HCT116 (cell line): Measurements from ENCODE around the gene CAPN1. TPM values are rescaled to one million over a fixed set of nuclear protein-coding genes. Genes with fewer than 3 reads are reported as not detected.

Experiments used
- ATAC-seq: fragments of 200-7000 bp; cut with Tn5 transposase; 2 replicates; pipeline ENCODE4 v1.9.1; 2020; ENCODE audit warnings: mild to moderate bottlenecking, moderate library complexity
- BruUV-seq: library from RNA; stranded (reverse); fragments of 400-500 nt; replicated peaks from 2 replicates; lab custom pipeline; 2021; lab: Mats Ljungman, UMichigan
- CTCF ChIA-PET: fragments of 300-600 bp; sonication (Branson Sonifier 250); formaldehyde crosslinking; loops from one replicate; lab custom pipeline; 2021; ENCODE audit warnings: antibody characterized with exemption; lab: Charles Lee
- POLR2A ChIA-PET: fragments of 300-600, 350-600 bp; sonication (Branson Sonifier 250); formaldehyde crosslinking; loops from one replicate; lab custom pipeline; 2021; ENCODE audit warnings: antibody characterized with exemption; lab: Charles Lee
- RAD21 ChIA-PET, 2 experiments: fragments of 300-600 bp; sonication (Branson Sonifier 250); formaldehyde crosslinking; loops; one replicate each; lab custom pipeline; 2023; ENCODE audit warnings: low total read pairs in 2 of 2; ENCODE audit not compliant: uncharacterized antibody in 2 of 2, unreplicated experiment in 2 of 2, low non-redundant PET in 1 of 2; lab: Charles Lee
- DNase-seq: peaks from one replicate; pipeline ENCODE4 v3.0.0-alpha.2; 2010; ENCODE audit warnings: low read depth, low spot score
- H2AFZ ChIP-seq: fragments of 200-600 bp; shearing (Covaris generic), sonication (generic); 2 replicates; pipeline ENCODE4 v1.6.1; 2017; ENCODE audit warnings: low read depth, mixed run types, mixed read lengths, antibody characterized with exemption, low read length; ENCODE audit not compliant: poor library complexity, severe bottlenecking
- H3K27ac ChIP-seq: 2 replicates; pipeline ENCODE4 v1.5.1; 2012; ENCODE audit warnings: low read depth, low read length
- H3K27me3 ChIP-seq: fragments of 200-600 bp; sonication (generic); 2 replicates; pipeline ENCODE4 v1.6.1; 2016; ENCODE audit warnings: mixed run types, low read length, mixed read lengths; ENCODE audit not compliant: insufficient read depth
- H3K36me3 ChIP-seq, 2 experiments: fragments of 200-500 bp in 1 of 2; fragments of 200-600 bp in 1 of 2; sonication (Bioruptor generic) in 1 of 2; sonication (generic) in 1 of 2; 2 replicates each; pipeline versions ENCODE4 v1.5.1 to v1.6.1; 2014 to 2016; ENCODE audit warnings: low read length in 2 of 2, inconsistent platforms in 1 of 2, mixed read lengths in 1 of 2, mixed run types in 1 of 2; ENCODE audit not compliant: insufficient read depth in 2 of 2, control insufficient read depth in 1 of 2
- H3K4me1 ChIP-seq, 2 experiments: fragments of 200-600 bp in 1 of 2; sonication (generic) in 1 of 2; 2 replicates each; pipeline versions ENCODE4 v1.5.1 to v1.6.1; 2012 to 2017; ENCODE audit warnings: low read length in 2 of 2, inconsistent platforms in 1 of 2, mild to moderate bottlenecking in 1 of 2, mixed read lengths in 1 of 2, mixed run types in 1 of 2, moderate library complexity in 1 of 2; ENCODE audit not compliant: insufficient read depth in 2 of 2, control insufficient read depth in 1 of 2
- H3K4me2 ChIP-seq: fragments of 200-600 bp; sonication (generic); 2 replicates; pipeline ENCODE4 v1.6.1; 2017; ENCODE audit warnings: mixed run types, low read length, mixed read lengths
- H3K4me3 ChIP-seq, 2 experiments: fragments of 200-600 bp in 1 of 2; sonication (generic) in 1 of 2; replicated peaks in 1 of 2; 2 replicates each; pipeline ENCODE4 v1.5.1; 2011 to 2016; ENCODE audit warnings: low read length in 2 of 2, control low read depth in 1 of 2, low read depth in 1 of 2, mild to moderate bottlenecking in 1 of 2, mixed read lengths in 1 of 2, mixed run types in 1 of 2
- H3K79me2 ChIP-seq: fragments of 200-600 bp; sonication (generic); 2 replicates; pipeline ENCODE4 v1.6.1; 2017; ENCODE audit warnings: mild to moderate bottlenecking, mixed run types, low read length, moderate library complexity, mixed read lengths; ENCODE audit not compliant: insufficient read depth
- H3K9ac ChIP-seq: fragments of 200-600 bp; sonication (generic); 2 replicates; pipeline ENCODE4 v1.6.1; 2016; ENCODE audit warnings: low read length, mixed read lengths
- H3K9me2 ChIP-seq: fragments of 200-600 bp; sonication (generic), shearing (Covaris generic); 2 replicates; pipeline ENCODE4 v1.6.1; 2017; ENCODE audit warnings: mixed run types, mild to moderate bottlenecking, moderate library complexity; ENCODE audit not compliant: insufficient read depth
- H3K9me3 ChIP-seq, 2 experiments: fragments of 200-500 bp in 1 of 2; fragments of 200-600 bp in 1 of 2; sonication (Bioruptor generic) in 1 of 2; sonication (generic) in 1 of 2; 2 replicates each; pipeline ENCODE4 v1.6.1; 2014 to 2017; ENCODE audit warnings: low read length in 2 of 2, mixed read lengths in 2 of 2, inconsistent platforms in 1 of 2, low read depth in 1 of 2, mild to moderate bottlenecking in 1 of 2, mixed run types in 1 of 2, moderate library complexity in 1 of 2; ENCODE audit not compliant: control insufficient read depth in 1 of 2, insufficient read depth in 1 of 2
- H4K20me1 ChIP-seq: fragments of 200-600 bp; sonication (generic), shearing (Covaris generic); 2 replicates; pipeline ENCODE4 v1.6.1; 2017; ENCODE audit warnings: mixed run types, mild to moderate bottlenecking, moderate library complexity; ENCODE audit not compliant: insufficient read depth
- CBX3 ChIP-seq: IDR thresholded peaks from 2 replicates; pipeline ENCODE4 v1.6.1; 2012; ENCODE audit warnings: low read depth
- CTCF ChIP-seq, 3 experiments: fragments of 200-600 bp in 1 of 3; sonication (generic) in 1 of 3; IDR thresholded peaks in 2 of 3; conservative IDR thresholded peaks in 1 of 3; 2 replicates each; pipeline ENCODE4 v1.5.1; 2012 to 2017; ENCODE audit warnings: low read depth in 2 of 3, low read length in 2 of 3, antibody characterized with exemption in 1 of 3, borderline replicate concordance in 1 of 3, control low read depth in 1 of 3, mild to moderate bottlenecking in 1 of 3, mixed read lengths in 1 of 3, mixed run types in 1 of 3, moderate library complexity in 1 of 3; ENCODE audit not compliant: insufficient read depth in 1 of 3
- EGR1 ChIP-seq: IDR thresholded peaks from 2 replicates; pipeline ENCODE4 v1.6.1; 2012; ENCODE audit warnings: low read depth
- ELF1 ChIP-seq: IDR thresholded peaks from 2 replicates; pipeline ENCODE4 v1.6.1; 2012; ENCODE audit warnings: low read depth, borderline replicate concordance
- EZH2 ChIP-seq: fragments of 200-600 bp; sonication (generic); IDR thresholded peaks from 2 replicates; pipeline ENCODE4 v1.6.1; 2017; ENCODE audit warnings: antibody characterized with exemption, mixed run types
- FOSL1 ChIP-seq: IDR thresholded peaks from 2 replicates; pipeline ENCODE4 v1.6.1; 2012; ENCODE audit warnings: low read depth
- POLR2A ChIP-seq: IDR thresholded peaks from 2 replicates; pipeline ENCODE4 v1.7.0; 2011; ENCODE audit warnings: borderline replicate concordance; ENCODE audit not compliant: insufficient read depth, insufficient read length; ENCODE audit errors: extremely low read depth
- RAD21 ChIP-seq: IDR thresholded peaks from 2 replicates; pipeline ENCODE4 v1.6.1; 2012; ENCODE audit warnings: low read depth, mild to moderate bottlenecking
- SIN3A ChIP-seq: IDR thresholded peaks from 2 replicates; pipeline ENCODE4 v1.6.1; 2012; ENCODE audit warnings: low read depth
- SP1 ChIP-seq: IDR thresholded peaks from 2 replicates; pipeline ENCODE4 v1.6.1; 2012; ENCODE audit warnings: low read depth
- YY1 ChIP-seq: IDR thresholded peaks from 2 replicates; pipeline ENCODE4 v1.6.1; 2011; ENCODE audit warnings: low read length, low read depth, moderate library complexity, mild to moderate bottlenecking; ENCODE audit not compliant: insufficient replicate concordance; ENCODE audit errors: extremely low read depth
- ZFX ChIP-seq: fragments of 450-650 bp; IDR thresholded peaks from 2 replicates; pipeline ENCODE4 v1.6.1; 2017
- ZNF274 ChIP-seq: fragments of 200-500 bp; sonication (Bioruptor generic); IDR thresholded peaks from 2 replicates; pipeline ENCODE4 v1.6.1; 2014; ENCODE audit warnings: mild to moderate bottlenecking, low read depth, low read length, inconsistent platforms
- intact Hi-C: fragments of 100-400 bp; cut with micrococcal nuclease; formaldehyde crosslinking; loops from 2 replicates; pipeline ENCODE4 v1.10.0; 2022
- total RNA-seq: library from RNA; stranded (reverse); gene quantifications from one replicate; pipeline ENCODE4 v1.2.1, GENCODE V29; 2021; ENCODE audit not compliant: unreplicated experiment
- TF ChIP-seq, protein P1 (sequence below): IDR thresholded peaks from 2 replicates; pipeline ENCODE4 v1.6.1; 2012
- TF ChIP-seq, protein P2 (sequence below): IDR thresholded peaks from 2 replicates; pipeline ENCODE4 v1.6.1; 2012
- TF ChIP-seq, protein P3 (sequence below): IDR thresholded peaks from 2 replicates; pipeline ENCODE4 v1.6.1; 2012; ENCODE audit warnings: low read depth
- TF ChIP-seq, protein P4 (sequence below): IDR thresholded peaks from 2 replicates; pipeline ENCODE4 v1.6.1; 2011; ENCODE audit warnings: mild to moderate bottlenecking, low read length, moderate library complexity; ENCODE audit not compliant: insufficient replicate concordance; ENCODE audit errors: extremely low read depth

CAPN1 gene
- total RNA-seq, 1 experiment from 2014 or later = 279 TPM

DNA sequence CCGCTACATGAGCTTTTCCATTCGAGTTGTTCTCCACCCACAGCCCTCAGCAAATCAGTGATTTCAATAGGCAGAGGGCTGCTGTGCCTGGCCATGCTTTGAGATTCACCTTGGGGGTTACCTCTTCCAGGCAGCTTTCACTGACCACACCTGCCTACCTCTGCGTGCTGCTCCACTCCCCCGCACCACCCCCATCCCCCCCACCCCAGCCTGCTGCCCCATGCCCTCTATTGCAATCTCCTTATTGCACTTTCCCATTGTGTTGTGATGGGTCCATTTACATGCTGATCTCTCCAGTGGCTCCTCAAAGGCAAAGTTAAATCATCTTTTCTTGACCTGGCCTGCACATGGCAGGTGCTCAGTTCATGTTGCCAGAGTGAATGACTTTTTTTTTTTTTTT is 62.1 kb downstream of the CAPN1 start:
- no peak overlapping the region for H3K4me3 ChIP-seq
- no peaks in the 10 kb centered on the region for H3K4me1 ChIP-seq
- intact Hi-C loops = no loop called here
- H3K9ac ChIP-seq = no peak overlapping the region
- DNase-seq (no peak), ATAC-seq (no peak)
- CTCF ChIA-PET = no interaction called here
- no peaks in the 10 kb centered on the region for H3K9me2 ChIP-seq
- RAD21 ChIA-PET = no interaction called here
- no peak overlapping the region for H3K4me2 ChIP-seq
- H3K27me3 ChIP-seq = no peaks in the 10 kb centered on the region
- H3K27ac ChIP-seq = no peak overlapping the region
- no TSS peak for BruUV-seq
- no peaks in the 10 kb centered on the region for H4K20me1 ChIP-seq
- H2AFZ ChIP-seq = no peak overlapping the region
- H3K79me2 ChIP-seq = no peaks in the 10 kb centered on the region
- no peak for TF ChIP-seq RAD21
- TF ChIP-seq ELF1 = no peak
- no peak for TF ChIP-seq CTCF (IDR thresholded peaks at IDR 0.05 in 2 of 3, conservative IDR thresholded peaks at IDR 0.05 in 1 of 3; ENCODE audit: borderline replicate concordance in 1 of 3, insufficient read depth in 1 of 3, low read depth in 2 of 3, low read length in 2 of 3)
- no peak for TF ChIP-seq ZNF274
- no peak for TF ChIP-seq FOSL1
- TF ChIP-seq CBX3 = no peak
- TF ChIP-seq ZFX = no peak
- TF ChIP-seq, protein P1, sequence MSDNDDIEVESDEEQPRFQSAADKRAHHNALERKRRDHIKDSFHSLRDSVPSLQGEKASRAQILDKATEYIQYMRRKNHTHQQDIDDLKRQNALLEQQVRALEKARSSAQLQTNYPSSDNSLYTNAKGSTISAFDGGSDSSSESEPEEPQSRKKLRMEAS = no peak
- no peak for TF ChIP-seq EZH2
- TF ChIP-seq, protein P2, sequence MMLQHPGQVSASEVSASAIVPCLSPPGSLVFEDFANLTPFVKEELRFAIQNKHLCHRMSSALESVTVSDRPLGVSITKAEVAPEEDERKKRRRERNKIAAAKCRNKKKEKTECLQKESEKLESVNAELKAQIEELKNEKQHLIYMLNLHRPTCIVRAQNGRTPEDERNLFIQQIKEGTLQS = no peak
- TF ChIP-seq, protein P3, sequence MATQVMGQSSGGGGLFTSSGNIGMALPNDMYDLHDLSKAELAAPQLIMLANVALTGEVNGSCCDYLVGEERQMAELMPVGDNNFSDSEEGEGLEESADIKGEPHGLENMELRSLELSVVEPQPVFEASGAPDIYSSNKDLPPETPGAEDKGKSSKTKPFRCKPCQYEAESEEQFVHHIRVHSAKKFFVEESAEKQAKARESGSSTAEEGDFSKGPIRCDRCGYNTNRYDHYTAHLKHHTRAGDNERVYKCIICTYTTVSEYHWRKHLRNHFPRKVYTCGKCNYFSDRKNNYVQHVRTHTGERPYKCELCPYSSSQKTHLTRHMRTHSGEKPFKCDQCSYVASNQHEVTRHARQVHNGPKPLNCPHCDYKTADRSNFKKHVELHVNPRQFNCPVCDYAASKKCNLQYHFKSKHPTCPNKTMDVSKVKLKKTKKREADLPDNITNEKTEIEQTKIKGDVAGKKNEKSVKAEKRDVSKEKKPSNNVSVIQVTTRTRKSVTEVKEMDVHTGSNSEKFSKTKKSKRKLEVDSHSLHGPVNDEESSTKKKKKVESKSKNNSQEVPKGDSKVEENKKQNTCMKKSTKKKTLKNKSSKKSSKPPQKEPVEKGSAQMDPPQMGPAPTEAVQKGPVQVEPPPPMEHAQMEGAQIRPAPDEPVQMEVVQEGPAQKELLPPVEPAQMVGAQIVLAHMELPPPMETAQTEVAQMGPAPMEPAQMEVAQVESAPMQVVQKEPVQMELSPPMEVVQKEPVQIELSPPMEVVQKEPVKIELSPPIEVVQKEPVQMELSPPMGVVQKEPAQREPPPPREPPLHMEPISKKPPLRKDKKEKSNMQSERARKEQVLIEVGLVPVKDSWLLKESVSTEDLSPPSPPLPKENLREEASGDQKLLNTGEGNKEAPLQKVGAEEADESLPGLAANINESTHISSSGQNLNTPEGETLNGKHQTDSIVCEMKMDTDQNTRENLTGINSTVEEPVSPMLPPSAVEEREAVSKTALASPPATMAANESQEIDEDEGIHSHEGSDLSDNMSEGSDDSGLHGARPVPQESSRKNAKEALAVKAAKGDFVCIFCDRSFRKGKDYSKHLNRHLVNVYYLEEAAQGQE = no peak
- TF ChIP-seq EGR1 = no peak
- TF ChIP-seq YY1 = no peak
- no peak for TF ChIP-seq POLR2A
- TF ChIP-seq SIN3A = no peak
- TF ChIP-seq, protein P4, sequence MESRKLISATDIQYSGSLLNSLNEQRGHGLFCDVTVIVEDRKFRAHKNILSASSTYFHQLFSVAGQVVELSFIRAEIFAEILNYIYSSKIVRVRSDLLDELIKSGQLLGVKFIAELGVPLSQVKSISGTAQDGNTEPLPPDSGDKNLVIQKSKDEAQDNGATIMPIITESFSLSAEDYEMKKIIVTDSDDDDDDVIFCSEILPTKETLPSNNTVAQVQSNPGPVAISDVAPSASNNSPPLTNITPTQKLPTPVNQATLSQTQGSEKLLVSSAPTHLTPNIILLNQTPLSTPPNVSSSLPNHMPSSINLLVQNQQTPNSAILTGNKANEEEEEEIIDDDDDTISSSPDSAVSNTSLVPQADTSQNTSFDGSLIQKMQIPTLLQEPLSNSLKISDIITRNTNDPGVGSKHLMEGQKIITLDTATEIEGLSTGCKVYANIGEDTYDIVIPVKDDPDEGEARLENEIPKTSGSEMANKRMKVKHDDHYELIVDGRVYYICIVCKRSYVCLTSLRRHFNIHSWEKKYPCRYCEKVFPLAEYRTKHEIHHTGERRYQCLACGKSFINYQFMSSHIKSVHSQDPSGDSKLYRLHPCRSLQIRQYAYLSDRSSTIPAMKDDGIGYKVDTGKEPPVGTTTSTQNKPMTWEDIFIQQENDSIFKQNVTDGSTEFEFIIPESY = no peak
- TF ChIP-seq SP1 = no peak
- POLR2A ChIA-PET = no interaction called here
- H3K9me3 ChIP-seq = no peaks in the 10 kb centered on the region
- no peaks in the 10 kb centered on the region for H3K36me3 ChIP-seq
